Ishikawa (cell line): Measurements from ENCODE around the gene KCNG2.

Source experiments
- MAX ChIP-seq: IDR thresholded peaks from 2 replicates; pipeline ENCODE4 v1.6.1; 2012
- RAD21 ChIP-seq: IDR thresholded peaks from 2 replicates; pipeline ENCODE4 v1.6.1; 2012; ENCODE audit warnings: low read depth
- TAF1 ChIP-seq: IDR thresholded peaks from 2 replicates; pipeline ENCODE4 v1.6.1; 2012; ENCODE audit warnings: low read depth, mild to moderate bottlenecking

GRCh38 chr18:79935499-79935898 lies 137.8 kb downstream of the KCNG2 start:
- TF ChIP-seq TAF1 (no peak), RAD21 (no peak), MAX (no peak)
